GM18505 (cell line): ENCODE measurements around the gene KSR2.

Source experiments
- ATAC-seq: cut with Tn5 transposase; IDR thresholded peaks from one replicate; pipeline ENCODE4 v1.9.1; 2021; ENCODE audit not compliant: unreplicated experiment
- POLR2A ChIP-seq: IDR thresholded peaks from 4 replicates; pipeline ENCODE4 v1.6.1; 2011; ENCODE audit warnings: borderline replicate concordance; ENCODE audit not compliant: insufficient read depth, insufficient read length; ENCODE audit errors: extremely low read depth

KSR2 gene

DNA sequence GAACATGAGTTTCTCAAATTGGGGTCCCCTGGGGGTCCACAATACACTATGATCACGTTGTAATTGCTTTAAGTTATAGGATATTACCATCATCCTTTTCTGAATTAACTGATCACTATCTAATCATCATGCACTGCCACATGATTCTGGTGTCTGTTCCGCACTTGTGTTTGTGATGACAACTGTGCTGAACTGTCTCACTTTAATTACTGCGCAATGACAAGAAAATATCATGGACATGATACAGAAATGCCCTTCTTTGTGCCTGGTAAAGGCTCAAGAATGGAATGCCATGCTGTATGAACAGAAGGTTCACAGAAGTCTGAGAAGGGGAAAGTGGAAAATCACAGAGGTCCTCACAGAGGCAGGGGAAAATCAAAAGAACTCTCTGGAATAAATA, 541.6 kb downstream of the KSR2 start:
- no peak for ATAC-seq
- TF ChIP-seq POLR2A = no peak

DNA sequence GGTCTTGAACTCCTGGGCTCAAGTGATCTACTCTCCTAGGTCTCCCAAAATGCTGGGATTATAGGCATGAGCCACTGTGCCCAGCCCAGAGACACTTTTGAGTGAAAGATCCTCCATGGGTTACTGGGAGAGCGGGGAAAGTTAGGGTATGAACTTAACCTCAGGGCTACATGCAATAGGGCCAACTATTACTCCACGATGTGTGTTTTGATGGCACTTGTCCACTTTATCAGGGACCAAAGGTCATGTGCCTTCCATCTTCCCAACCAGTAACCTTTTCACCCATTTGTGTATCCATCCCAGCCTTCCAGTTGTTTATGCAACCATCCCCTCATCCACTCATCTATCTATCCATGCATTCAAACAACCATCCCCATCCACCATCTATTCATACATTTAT, 546.8 kb downstream of the KSR2 start:
- TF ChIP-seq POLR2A = no peak
- ATAC-seq = no peak

DNA sequence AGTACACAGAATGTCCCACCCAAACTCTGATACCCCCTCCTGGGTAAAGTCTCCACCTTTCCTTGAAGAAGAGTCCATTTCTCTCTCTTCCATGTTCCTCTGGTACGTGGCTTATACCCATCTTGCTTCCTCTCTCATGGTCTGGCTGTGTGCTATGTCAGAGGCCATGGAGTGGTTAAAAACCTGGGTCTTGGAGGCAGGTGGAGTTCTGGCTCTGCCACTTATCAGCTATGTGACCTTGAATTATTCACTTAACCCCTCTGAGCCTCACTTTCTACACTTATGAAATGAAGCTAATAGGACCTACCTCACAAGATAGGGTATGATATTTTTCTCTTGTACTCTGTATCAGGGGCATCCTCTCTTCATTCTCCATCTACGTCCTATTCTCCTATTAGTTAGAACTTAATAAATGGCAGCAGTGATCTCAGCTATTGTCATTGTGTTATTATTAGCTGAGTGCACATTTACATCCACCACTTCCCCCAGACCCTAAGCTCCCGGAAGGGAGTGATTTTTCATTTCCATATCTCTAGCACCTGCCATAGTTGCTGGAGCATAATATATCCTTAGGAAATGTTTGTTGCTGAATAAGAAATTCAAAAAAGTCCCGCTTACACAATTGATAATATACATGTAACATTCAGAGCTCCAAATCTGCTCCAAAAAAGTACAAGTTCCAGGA, 547.6 kb downstream of the KSR2 start:
- no peak for ATAC-seq
- no peak for TF ChIP-seq POLR2A

DNA sequence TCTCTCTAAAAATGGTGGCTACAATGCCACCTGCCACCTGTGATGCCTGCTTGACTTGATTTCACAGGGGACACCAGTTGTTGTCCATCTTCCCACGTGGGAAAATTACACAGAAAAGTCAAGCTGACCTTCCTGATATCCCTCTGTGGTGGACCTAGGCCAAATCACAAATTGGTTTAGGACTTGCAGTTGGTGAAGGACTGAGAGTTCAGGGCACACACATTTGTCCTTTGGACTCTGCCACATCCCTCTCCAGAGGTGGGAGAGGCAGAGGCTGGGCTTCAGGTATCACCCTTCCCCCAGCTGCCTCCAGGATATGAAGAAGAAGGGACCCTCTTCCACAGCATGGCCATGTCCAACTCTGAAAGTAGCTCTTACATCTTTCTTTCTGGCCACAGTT, 551.8 kb downstream of the KSR2 start:
- no peak for TF ChIP-seq POLR2A
- ATAC-seq = no peak

DNA sequence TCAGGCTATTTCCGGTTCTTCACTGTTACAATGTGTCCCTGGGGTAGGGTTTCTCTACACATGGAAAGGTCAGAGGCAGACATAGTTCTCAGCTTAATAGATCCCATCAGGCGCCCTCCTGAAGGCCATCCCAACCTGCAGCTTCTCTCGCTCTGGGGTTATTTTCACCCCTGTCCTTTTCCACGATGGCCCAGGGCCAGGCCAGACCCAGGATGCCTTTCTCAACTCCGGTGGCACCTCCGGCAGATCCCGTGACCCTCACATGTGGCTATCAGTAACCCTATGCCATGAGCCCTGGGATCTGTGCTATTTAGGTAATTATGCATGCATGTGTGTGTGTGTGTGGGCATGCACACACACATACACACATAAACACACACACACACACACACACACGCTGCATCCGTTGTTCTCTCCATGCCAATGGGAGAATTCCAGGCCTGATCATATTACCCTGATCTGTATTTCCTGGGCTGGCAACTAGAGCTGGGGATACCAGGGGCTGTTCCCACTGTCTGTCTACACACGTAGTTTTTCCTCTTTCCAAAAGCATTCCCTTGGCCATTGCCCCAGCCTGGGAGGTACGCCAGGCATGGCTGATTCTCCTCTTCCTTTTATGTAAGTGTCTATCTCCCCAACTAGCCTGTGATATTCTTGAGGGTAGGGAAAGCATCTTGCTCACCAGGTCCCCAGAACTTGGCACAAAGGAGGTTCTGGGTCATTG, 556.2 kb downstream of the KSR2 start:
- TF ChIP-seq POLR2A = no peak
- ATAC-seq = no peak

DNA sequence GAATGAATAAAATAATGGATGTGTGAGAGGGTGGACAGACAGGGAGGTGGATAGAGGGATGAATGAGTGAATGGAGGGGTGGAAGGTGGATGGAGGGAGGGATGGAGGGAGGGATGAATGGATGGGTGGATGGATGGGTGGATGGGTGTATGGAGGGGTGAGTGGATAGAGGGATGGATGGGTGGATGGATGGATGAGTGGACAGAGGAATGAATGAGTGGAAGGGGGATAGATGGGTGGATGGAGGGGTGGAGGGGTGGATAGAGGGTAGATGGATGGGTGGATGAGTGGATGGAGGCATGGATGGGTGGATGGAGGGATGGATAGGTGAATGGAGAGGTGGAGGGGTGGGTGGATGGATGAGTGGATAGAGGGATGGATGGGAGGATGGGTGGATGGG, 559.5 kb downstream of the KSR2 start:
- no peak for ATAC-seq

DNA sequence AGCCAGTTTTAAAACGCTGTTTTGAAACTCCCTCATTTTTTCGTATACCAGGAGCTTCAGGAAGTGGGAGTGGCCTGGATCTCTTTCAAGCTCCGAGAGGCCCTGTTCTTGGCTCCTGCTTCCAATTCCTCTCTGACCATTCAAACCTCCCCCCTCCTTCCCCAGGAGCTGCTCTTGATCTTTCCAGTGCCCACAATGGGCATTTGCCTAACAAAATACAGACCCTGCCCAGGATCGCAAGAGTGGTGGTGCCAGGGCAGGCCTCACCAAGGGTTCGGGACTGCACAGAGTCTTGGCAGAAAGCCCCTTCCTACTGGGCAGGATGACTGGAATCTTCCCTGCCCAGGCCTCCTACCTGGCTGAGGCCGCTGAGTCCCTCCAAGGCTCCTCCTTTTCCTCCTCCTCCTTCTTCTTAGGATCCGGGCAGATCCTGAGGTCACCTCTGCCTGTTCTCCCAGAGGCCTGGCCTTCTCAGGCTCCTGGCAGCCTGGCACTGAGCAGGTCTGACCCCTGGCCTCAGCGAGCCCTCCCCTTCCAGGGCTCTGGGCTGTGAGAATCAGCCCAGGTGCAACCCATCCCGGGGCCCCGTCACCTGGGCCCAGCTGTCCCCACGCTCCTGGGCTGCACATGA, 560.5 kb downstream of the KSR2 start:
- ATAC-seq = no peak
- TF ChIP-seq POLR2A = no peak

More for the DNA sequence above, 559.5 kb downstream of the KSR2 start:
- TF ChIP-seq POLR2A = no peak

DNA sequence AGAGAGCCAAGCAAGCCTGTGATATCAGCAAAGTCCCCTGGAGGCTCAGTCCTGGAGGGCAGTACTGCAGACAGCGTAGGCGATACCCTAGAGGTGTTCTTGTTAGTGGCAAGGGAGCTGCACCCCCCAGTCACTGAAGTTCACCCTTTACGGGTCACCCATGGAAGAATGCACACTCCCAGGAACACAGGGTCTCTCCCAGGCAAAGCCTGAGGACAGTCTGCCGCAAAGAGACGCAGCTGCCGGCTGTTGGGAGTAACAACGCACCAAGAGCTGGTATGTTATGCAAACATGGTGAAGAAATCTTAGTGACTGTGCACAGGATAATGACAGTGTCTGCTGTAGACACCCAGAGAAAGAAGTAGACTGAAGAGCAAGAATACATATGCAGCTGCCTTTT, 563.9 kb downstream of the KSR2 start:
- TF ChIP-seq POLR2A = no peak
- no peak for ATAC-seq

DNA sequence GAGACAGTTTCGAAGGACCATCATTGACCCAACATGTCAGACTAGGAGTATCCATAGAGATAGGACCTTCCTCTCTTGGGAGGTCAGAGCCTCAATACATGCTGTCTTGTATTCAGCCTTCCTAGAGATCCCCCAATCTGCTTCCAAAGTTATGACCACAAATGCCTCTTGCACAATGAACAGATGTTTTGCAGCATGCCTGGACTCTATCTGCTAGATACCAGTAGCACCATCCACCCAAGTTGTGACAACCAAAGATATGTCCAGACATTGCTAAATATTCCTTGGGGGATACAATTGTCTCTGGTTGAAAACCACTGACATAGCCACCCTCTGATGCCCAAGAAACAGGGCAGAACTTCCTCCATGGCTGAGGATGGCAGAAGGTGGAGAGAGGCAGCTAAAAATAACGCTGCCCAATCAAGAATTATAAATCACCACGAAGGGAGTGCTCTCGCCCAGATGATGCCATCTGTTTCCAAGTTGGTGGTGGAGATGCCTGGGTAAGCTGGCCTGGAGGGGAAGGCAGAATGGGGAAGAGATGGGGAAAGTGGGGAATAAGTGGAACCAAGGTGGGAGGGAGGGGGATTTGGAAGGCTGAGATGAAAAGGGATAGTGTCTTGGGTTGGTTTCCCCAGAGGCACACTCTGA, 564.5 kb downstream of the KSR2 start:
- ATAC-seq = no peak
- no peak for TF ChIP-seq POLR2A

DNA sequence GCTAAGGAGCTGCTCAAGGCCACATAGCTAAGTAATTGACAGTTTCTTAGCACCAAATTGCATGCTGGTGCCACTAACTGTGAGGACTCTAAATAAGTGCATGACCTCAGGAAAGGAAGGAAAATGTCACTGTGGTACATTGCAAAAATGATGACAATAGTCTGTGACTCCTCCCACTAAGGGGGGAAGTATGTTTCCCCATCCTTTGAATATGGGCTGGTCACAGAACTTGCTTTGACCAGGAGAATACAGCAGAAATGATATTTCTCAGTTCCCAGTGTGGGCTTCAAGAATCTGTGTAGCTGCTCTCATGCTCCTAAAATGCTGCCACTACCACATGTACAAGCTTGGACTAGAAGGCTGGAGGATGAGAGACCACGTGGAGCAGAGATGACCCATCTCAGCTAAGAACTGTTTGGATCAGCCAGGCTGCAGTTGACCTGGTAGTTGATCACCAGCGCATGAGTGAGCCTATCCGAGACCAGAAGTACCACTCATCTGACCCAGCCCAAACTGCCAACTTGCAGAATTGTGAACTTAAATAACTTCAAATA, 565.1 kb downstream of the KSR2 start:
- TF ChIP-seq POLR2A = no peak
- no peak for ATAC-seq
